Stomach (tissue), 4 donors: ENCODE data around the gene PLEKHO2.

Experiments used
- POLR2A ChIP-seq, 4 donors: fragments of 450-650 bp; IDR thresholded peaks; one replicate each; pipeline ENCODE4 v1.6.1; 2016; ENCODE audit warnings: antibody characterized with exemption in 4 of 4, control low read depth in 2 of 4, mild to moderate bottlenecking in 1 of 4, moderate library complexity in 1 of 4
- POLR2AphosphoS5 ChIP-seq, 3 donors: sonication (generic); formaldehyde crosslinking; IDR thresholded peaks; one replicate each; pipeline ENCODE4 v1.6.1; 2016; ENCODE audit warnings: antibody characterized with exemption in 3 of 3
- TF ChIP-seq, protein P1 (sequence below), 7 experiments: fragments of 450-650 bp in 4 of 7; fragments of 200-600 bp in 3 of 7; sonication (generic) in 3 of 7; IDR thresholded peaks; one replicate each; pipeline ENCODE4 v1.5.1; 2016 to 2019; ENCODE audit warnings: antibody characterized with exemption in 7 of 7, control low read depth in 2 of 7, mild to moderate bottlenecking in 1 of 7

DNA sequence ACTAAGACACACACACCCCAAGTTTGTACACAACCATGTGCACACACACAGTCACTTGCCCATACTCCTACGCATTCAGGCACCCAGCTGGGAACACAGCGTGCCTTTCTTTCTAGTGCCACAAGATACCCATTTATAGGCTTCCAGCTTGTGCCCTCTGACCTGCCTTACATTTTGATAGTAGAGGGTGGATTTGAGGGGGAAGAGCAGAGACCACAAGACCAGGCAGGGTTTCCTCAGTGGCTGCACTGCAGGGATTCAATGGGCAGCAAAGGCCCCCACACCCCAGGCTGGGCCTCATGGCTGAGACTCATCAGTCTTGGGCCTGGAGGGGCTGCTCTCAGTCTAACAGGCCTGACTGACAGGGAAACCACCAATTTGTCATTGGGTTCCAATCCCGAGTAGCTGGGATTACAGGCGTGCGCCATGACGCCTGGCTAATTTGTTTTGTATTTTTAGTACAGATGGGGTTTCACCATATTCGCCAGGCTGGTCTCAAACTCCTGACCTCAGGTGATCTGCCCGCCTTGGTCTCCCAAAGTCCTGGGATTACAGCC lies 51.2 kb downstream of the PLEKHO2 start:
- no peak for TF ChIP-seq POLR2A (IDR thresholded peaks at IDR 0.05)
- TF ChIP-seq POLR2AphosphoS5 (IDR thresholded peaks at IDR 0.05), result no peak
- TF ChIP-seq, protein P1, sequence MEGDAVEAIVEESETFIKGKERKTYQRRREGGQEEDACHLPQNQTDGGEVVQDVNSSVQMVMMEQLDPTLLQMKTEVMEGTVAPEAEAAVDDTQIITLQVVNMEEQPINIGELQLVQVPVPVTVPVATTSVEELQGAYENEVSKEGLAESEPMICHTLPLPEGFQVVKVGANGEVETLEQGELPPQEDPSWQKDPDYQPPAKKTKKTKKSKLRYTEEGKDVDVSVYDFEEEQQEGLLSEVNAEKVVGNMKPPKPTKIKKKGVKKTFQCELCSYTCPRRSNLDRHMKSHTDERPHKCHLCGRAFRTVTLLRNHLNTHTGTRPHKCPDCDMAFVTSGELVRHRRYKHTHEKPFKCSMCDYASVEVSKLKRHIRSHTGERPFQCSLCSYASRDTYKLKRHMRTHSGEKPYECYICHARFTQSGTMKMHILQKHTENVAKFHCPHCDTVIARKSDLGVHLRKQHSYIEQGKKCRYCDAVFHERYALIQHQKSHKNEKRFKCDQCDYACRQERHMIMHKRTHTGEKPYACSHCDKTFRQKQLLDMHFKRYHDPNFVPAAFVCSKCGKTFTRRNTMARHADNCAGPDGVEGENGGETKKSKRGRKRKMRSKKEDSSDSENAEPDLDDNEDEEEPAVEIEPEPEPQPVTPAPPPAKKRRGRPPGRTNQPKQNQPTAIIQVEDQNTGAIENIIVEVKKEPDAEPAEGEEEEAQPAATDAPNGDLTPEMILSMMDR (IDR thresholded peaks at IDR 0.05), result no peak
